ELF-1 (cell line): ENCODE measurements around the gene NKTR.
"Not testable (repeated sequence)": the region's sequence is repeated elsewhere in the genome, so short reads cannot be mapped to it uniquely, and the experiment has no call there.

Source experiments
- DNase-seq: peaks from one replicate; pipeline ENCODE4 v3.0.0-alpha.2; 2016; ENCODE audit warnings: low read depth, low spot score

NKTR gene

DNA sequence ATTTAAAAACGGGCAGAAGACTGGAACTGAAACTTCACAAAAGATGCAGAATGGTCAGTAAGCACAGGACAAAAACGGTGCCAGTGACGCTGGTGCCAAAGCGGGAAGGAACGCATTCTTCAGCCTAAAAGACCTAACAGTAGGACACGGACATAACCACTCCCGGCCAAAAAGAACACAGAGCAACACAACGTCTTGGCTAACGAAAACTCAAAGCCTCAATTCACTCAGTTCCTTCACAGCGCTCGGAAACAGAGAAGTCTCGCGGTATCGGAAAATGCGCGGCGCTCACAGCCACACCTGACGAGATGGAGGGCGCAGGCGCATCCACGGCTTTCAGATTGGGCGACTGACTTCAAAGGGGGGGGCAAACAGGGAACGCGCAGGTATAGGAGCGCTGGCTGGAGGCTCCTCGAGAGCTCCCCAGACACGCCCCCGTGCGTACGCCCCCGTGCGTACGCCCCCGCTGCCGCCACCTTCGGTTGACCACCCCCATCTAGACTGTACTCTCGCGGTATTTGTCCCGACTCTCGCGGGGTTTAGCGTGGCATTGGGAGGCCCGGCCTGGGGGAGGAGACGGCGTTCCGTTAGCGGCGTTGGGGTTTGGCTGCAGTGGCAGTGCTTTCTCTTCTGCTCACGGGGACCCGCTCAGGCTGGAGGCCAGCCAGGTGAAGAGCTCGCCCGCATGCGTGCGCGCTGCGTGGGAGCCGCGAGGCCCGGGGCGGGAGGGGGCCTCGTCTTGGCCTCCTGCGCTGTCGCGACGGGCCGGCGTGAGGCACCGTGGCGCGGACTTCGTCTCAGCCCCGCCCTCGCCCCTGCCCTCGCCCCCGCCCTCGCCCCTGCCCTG lies at the start of gene NKTR:
TSS of gene NKTR (plus strand) at position 576 of the 847 bp plus-strand sequence. CDS start 321 bp downstream, outside the sequence.
- peak; percentile 100 for DNase-seq

DNA sequence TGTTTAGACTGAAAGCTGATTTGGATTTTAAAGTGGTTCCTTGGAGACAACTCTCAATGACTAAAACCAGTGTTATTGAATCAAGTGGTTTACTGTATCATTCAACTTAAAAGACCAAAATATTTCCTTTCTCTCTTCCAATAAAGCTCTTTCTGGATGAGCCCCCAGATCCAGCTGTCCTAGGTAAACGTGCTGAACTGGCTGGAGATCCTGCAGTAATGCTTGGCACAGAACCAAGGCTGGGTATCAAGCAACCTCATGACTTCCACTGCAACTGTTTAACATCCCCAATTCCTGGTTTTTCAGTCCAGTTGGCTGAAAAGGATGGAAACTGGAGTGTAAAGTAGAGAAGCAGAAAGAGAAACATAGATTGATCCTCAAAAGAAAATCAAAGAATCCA lies 47.7 kb upstream of the NKTR start:
- DNase-seq = no peak

- DNase-seq = peak; percentile 25
Measured at GRCh38 chr3:42556089-42556632, 44.3 kb upstream of the NKTR start.

GRCh38 chr3:42556817-42557216 lies 43.7 kb upstream of the NKTR start:
- DNase-seq = not testable (repeated sequence)

DNA sequence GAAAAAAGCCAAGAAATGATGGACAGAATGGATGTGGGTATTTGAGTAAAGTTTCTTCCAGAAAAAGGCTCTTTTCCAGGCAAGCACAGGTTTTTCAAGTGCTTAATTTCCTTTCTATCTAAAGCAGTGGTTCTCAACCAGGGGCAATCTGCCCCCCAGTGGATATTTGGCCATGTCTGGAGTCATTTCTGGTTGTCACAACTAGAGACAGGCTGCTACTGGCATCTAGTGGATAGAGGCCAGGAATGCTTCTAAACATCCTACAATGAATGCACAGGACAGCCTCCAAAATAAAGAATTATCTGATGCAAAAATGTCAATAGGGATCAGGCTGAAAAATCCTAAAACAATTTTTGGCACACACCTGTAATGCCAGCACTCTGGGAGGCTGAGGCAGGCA lies 42.6 kb upstream of the NKTR start:
- DNase-seq = peak; percentile 15

DNA sequence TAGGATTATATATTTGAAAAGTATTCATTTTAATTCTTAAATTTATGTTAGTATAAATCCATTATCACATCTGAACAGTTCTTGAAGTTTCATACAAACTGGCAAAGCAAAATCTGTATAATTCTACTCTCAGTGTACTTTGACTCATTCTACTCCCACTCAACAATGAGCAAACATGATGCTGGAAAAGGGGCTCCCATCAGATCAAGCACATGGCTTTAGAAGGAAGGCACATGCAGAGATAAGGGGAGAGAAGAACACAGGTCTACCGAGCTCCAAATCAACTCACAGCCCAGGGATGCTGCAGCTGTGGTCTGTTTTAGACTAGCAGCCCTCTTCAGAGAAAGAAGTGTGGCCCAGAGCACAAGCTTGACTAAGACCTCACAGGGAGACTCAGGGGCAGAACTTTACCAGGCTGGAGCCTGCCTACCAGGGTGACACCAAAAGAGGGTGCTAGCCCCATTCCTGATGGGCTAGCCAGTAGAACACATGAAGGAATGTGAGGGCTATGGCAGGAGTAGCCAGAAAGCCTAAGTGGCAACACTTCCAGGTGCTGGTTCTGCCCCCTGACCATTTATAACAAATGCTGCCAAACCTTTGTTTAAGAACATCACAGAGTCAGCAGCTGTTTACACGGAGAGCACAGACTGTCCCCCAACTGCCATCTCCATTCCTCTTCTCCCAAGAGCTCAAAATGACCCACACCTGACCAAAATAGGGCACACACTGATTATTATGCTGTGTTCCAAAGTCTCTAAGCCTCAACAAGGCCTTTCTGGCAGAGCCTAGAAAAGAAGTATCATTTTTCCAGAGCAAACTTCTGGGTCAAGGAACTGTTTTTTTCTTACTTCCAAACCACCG lies 38.2 kb upstream of the NKTR start:
- no peak for DNase-seq

DNA sequence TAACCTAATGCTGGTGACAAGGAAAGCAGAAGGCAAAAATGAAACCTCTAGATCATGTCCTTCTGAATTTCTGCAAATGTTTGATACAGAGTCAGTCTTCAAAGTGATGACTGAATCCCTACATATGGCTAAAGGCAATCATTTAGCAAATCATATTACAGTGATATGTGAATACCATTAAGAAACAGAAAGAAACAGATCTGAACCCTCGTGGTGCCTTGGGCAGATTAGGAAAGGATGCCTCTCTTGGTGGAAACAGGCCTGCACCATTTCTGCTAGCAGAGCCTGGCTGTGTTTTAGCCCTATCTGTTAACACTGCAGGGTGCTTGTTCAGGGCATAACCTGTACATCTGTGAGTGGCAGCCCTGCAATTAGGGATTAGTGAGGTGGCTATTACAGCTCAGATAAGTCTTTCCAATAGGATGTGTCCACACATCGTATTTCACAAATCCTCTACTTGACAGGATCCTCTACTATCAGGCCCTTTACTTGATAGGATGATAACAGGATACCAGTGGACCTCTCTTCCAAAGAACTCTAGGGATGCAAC lies 30.8 kb upstream of the NKTR start:
- DNase-seq = no peak

DNA sequence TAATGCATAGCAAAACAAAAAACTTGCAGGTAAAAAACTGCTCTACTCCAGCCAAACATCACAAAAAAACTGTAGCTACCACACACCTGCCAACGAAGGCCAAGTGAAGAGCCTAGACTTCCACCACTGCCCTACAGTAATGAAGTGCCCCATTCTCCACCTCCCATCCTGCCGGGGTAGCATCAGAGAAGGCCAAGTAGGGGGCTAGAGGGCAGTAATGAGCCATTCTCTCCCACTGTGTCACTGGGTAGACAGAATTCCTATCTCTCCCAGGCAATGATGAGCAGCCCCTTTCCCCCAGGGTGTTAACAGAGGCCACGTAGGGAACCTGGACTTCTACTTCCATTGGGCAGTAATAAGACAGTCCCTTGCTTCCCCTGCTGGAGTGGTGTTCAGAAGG lies 28.2 kb upstream of the NKTR start:
- peak; percentile 85 for DNase-seq

DNA sequence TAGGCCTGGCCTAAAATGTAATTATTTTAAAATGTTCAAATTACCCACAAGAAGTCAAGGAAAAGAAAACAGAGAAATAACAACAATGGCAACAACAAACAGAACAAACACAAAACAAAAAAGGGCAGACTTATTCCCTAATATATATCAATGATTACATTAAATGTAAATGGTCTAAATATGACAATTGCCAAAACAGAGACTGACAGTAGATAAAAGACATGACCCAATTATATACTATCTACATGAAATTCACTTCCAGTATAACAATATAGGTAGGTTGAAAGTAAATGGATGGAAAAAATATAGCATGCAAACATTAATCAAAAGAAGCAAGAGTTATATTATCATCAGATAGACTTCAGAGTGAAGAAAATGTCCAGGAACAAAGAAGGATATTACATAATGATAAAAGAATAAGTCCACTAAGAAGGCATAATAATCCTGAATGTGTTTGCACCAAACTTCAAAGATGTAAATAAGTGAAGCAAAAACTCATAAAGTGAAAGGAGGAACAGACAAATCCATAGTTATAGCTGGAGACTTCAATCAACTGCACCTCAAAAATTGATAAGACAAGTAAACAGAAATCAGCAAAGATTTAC lies 25.2 kb upstream of the NKTR start:
- DNase-seq = no peak

DNA sequence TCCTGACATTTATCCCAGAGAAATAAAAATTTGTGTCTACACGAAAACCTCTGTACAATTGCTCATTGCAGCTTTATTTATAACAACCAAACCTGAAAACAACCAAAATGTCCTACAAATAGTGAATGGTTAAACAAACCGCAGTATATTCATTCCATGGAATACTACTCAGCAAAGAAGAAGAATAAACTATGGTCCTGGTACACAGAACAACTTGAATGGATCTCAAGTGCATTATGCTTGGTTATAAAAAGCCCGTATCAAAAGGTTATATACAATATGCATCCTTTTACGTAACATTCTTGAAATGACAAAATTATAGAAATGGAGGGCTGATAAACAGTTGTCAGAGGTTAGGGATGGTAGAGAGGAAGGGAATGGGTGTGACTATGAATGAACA lies 22.4 kb upstream of the NKTR start:
- no peak for DNase-seq

- DNase-seq = not testable (repeated sequence)
Measured at GRCh38 chr3:42579346-42579745, 21.1 kb upstream of the NKTR start.

DNA sequence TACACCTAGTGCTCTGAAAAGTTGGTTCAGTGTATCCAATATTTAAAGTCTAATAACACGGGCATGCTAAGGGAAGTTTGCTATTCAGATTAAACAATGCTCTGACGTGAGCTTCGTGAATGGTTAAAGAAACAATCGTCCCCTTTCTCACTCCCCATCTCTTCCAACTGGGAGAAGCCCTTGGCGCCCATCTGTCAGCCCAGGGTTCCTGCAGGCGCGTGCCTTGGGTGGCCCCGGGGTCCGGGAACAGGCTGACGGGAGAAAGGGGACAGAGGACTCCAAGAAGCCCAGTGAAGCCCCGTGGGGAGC lies 19.1 kb upstream of the NKTR start:
- DNase-seq = no peak

DNA sequence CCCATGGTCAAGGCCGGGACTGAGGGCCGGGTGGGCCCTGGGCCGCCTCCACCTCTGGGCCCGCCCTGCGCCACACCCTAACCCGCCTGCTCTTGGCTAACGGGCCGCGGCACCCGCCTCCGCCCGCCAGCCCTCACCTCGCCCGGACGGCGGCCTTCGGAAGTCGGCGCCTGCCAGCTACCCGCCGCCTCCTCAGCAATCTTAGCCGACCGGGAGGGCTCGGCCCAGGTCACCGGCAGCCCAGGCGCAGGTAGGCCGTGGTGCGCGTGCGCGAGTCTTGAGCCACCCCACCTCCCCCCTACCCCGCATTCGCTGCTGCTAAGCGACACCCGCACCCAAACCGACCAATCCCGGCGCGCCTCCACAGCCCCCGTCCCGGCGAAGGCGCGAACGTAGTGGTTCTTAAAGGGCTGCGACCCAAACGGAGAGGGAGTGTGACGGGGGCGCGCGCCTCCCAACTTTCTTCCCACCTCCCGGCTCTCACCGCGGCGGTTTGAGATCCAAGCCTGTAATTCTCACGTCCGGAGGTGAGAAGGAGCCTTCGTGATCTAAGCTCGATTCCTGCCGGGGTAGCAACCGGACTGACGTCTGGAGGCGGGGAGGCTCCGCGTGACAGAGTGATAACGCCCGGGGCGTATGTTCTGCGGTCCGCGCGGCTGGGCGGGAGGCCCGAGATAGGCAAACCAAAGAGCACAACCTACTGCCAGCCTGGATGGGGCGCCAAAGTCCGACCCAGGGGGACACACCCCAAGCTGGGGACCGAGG lies 18.6 kb upstream of the NKTR start, which contains the start of gene SEC22C:
TSS of gene SEC22C (minus strand) at position 259 of the 765 bp plus-strand sequence. CDS start 12,921 bp downstream, outside the sequence.
- peak; percentile 98 for DNase-seq

DNA sequence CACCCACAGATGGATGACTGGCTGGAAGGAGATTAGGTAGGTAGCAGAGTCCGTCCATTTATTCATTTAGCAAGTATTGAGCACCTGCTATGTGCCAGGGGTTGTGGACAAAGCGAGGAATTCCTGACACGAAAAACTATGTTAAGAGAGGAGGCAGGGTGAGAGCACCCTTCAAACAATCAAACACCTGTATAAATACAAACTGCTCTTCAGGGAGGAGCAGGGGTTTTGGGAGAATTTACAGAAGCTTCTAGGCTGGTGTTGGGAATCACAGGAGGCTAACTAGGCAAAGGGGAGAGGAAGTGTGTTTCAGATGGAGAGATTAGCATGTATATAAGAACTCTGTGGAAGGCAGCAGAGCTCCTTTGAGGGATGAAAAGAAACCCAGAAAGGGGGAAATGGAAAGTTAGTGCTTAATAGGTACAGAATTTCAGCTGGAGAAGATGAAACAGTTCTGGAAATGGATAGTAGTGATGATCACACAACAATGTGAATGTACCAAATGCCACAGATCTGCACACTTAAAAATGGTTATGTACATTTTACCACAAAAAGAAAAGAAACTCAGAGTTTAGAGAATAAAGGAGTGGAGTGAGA lies 17.9 kb upstream of the NKTR start:
- no peak for DNase-seq

GRCh38 chr3:42588625-42589024 lies 11.9 kb upstream of the NKTR start:
- no peak for DNase-seq

GRCh38 chr3:42589382-42590109 lies 10.9 kb upstream of the NKTR start:
- DNase-seq = no peak

GRCh38 chr3:42590989-42591756 lies 9.3 kb upstream of the NKTR start:
- DNase-seq = peak; percentile 47

GRCh38 chr3:42591811-42592210 lies 8.7 kb upstream of the NKTR start:
- DNase-seq = no peak

DNA sequence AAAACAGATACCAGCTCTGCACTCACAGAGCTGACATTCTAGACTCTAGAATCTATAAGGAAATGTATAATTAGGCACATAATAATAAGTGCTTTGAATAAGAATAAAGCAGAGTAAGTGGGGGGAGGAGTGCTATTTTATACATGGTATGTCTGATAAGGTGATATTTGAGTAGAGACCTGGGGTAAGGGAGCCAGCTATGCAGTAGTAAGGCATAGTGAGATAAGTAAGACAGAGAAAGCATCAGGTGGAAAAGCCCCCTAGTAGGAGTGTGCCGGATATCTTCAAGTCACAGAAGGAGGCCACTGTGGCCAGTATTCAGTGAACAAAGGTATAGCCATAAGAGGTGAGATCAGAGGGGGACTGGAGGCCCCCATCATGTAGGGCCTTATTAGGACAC lies 6.9 kb upstream of the NKTR start:
- DNase-seq = no peak
